GM10847 (cell line): Measurements from ENCODE around the gene OXER1.

ENCODE experiments used
- POLR2A ChIP-seq: IDR thresholded peaks from 2 replicates; pipeline ENCODE4 v1.6.1; 2011; ENCODE audit not compliant: insufficient read length; ENCODE audit errors: extremely low read depth

OXER1 gene

GRCh38 chr2:42752816-42753813 lies 10.8 kb downstream of the OXER1 start:
- TF ChIP-seq POLR2A: no peak

GRCh38 chr2:42752314-42752713 lies 11.6 kb downstream of the OXER1 start:
- TF ChIP-seq POLR2A: no peak

- TF ChIP-seq POLR2A: no peak
These were observed 15.1 kb downstream of the OXER1 start for GRCh38 chr2:42748840-42749239.

- TF ChIP-seq POLR2A: no peak
These were observed 16.5 kb downstream of the OXER1 start for GRCh38 chr2:42747422-42747821.

- TF ChIP-seq POLR2A: no peak
These were observed 19.3 kb downstream of the OXER1 start for GRCh38 chr2:42744545-42745082.

- no peak for TF ChIP-seq POLR2A
These were observed 20.3 kb downstream of the OXER1 start for GRCh38 chr2:42743659-42743990.

- no peak for TF ChIP-seq POLR2A
These were observed 20.9 kb downstream of the OXER1 start for GRCh38 chr2:42742740-42743658.

GRCh38 chr2:42741140-42741539 lies 22.8 kb downstream of the OXER1 start:
- no peak for TF ChIP-seq POLR2A

GRCh38 chr2:42736598-42737322 lies 27.2 kb downstream of the OXER1 start:
- no peak for TF ChIP-seq POLR2A

GRCh38 chr2:42733852-42734251 lies 30.1 kb downstream of the OXER1 start:
- TF ChIP-seq POLR2A: no peak

GRCh38 chr2:42726680-42727079 lies 37.3 kb downstream of the OXER1 start:
- no peak for TF ChIP-seq POLR2A

GRCh38 chr2:42725657-42726056 lies 38.3 kb downstream of the OXER1 start:
- no peak for TF ChIP-seq POLR2A

- no peak for TF ChIP-seq POLR2A
These were observed 39.0 kb downstream of the OXER1 start for GRCh38 chr2:42724886-42725285.

- TF ChIP-seq POLR2A: no peak
These were observed 40.5 kb downstream of the OXER1 start for GRCh38 chr2:42723465-42723864.
